Osteoblast (primary cell): ENCODE measurements around the gene CFAP410. TPM values are rescaled to one million over a fixed set of nuclear protein-coding genes. Genes with fewer than 3 reads are reported as not detected.

Experiments used
- DNase-seq: peaks from one replicate; pipeline ENCODE4 v3.0.0; 2011; ENCODE audit warnings: low spot score, mixed read lengths; ENCODE audit not compliant: insufficient read length; ENCODE audit errors: missing footprints
- H2AFZ ChIP-seq: 2 replicates; pipeline ENCODE4 v1.6.0; 2011; ENCODE audit warnings: mild to moderate bottlenecking, low read length
- H3K27ac ChIP-seq: 2 replicates; pipeline ENCODE4 v1.5.1; 2011; ENCODE audit warnings: mild to moderate bottlenecking, low read depth, low read length, moderate library complexity
- H3K27me3 ChIP-seq: 2 replicates; pipeline ENCODE4 v1.6.0; 2012; ENCODE audit warnings: mild to moderate bottlenecking, control low read depth, inconsistent platforms, low read length, moderate library complexity; ENCODE audit not compliant: insufficient read depth
- H3K36me3 ChIP-seq: 2 replicates; pipeline ENCODE4 v1.5.1; 2011; ENCODE audit warnings: mild to moderate bottlenecking, low read length, control low read depth, moderate library complexity; ENCODE audit not compliant: insufficient read depth
- H3K4me1 ChIP-seq: 2 replicates; pipeline ENCODE4 v1.5.1; 2011; ENCODE audit warnings: mild to moderate bottlenecking, low read length, control low read depth, moderate library complexity; ENCODE audit not compliant: insufficient read depth
- H3K4me2 ChIP-seq: 2 replicates; pipeline ENCODE4 v1.6.0; 2011; ENCODE audit warnings: mild to moderate bottlenecking, low read length; ENCODE audit not compliant: insufficient read depth
- H3K4me3 ChIP-seq: fragments of 200-600 bp; sonication (generic); 3 replicates; pipeline ENCODE4 v1.5.1; 2012; ENCODE audit warnings: mild to moderate bottlenecking, low read length, inconsistent platforms; ENCODE audit not compliant: insufficient read depth
- H3K79me2 ChIP-seq: 2 replicates; pipeline ENCODE4 v1.6.0; 2012; ENCODE audit warnings: mild to moderate bottlenecking, low read length, control low read depth, inconsistent platforms; ENCODE audit not compliant: insufficient read depth
- H3K9me3 ChIP-seq: 2 replicates; pipeline ENCODE4 v1.5.1; 2011; ENCODE audit warnings: low read depth, low read length, control low read depth
- H4K20me1 ChIP-seq: 2 replicates; pipeline ENCODE4 v1.6.0; 2012; ENCODE audit warnings: mild to moderate bottlenecking, low read length, control low read depth; ENCODE audit not compliant: insufficient read depth
- CTCF ChIP-seq: IDR thresholded peaks from 2 replicates; pipeline ENCODE4 v1.5.1; 2011; ENCODE audit warnings: mild to moderate bottlenecking, low read depth, low read length, moderate library complexity; ENCODE audit errors: extremely low read depth
- total RNA-seq: library from RNA; depleted of rRNA; stranded (reverse); fragments of >200 nt; gene quantifications from 2 replicates; pipeline ENCODE4 v1.2.3, GENCODE V29; 2012

Gene CFAP410
- total RNA-seq, 1 donor = 14.5 TPM

DNA sequence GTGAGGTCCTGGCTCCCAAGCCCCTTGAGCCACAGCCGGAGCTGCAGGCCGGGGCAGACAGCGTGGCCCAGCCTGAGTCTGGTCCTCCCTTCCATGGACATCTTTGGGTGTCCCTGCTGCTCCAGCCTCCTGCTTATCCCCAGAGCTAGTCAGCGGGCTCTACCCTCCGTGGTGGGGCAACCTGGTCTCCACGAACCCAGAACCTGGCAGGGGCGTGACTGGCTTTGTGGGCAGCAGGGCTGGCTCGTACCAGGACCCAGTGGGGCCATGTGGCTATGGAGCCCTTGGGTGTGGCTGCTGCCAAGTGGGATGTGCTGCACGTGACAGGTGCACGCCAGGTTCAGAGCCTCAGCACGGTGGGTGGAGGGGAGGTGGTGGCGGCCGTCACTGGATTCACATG, 18.3 kb downstream of the CFAP410 start:
- TF ChIP-seq CTCF = no peak
- H2AFZ ChIP-seq = no peak overlapping the region
- no peaks in the 10 kb centered on the region for H3K27me3 ChIP-seq
- no peaks in the 10 kb centered on the region for H3K4me1 ChIP-seq
- no peak overlapping the region for H3K4me2 ChIP-seq
- no peak for DNase-seq
- no peaks in the 10 kb centered on the region for H3K36me3 ChIP-seq
- no peaks in the 10 kb centered on the region for H3K79me2 ChIP-seq
- H3K4me3 ChIP-seq = no peak overlapping the region
- no peak overlapping the region for H3K27ac ChIP-seq
- H3K9me3 ChIP-seq = no peaks in the 10 kb centered on the region
- peaks cover 3% of the 10 kb centered on the region for H4K20me1 ChIP-seq

DNA sequence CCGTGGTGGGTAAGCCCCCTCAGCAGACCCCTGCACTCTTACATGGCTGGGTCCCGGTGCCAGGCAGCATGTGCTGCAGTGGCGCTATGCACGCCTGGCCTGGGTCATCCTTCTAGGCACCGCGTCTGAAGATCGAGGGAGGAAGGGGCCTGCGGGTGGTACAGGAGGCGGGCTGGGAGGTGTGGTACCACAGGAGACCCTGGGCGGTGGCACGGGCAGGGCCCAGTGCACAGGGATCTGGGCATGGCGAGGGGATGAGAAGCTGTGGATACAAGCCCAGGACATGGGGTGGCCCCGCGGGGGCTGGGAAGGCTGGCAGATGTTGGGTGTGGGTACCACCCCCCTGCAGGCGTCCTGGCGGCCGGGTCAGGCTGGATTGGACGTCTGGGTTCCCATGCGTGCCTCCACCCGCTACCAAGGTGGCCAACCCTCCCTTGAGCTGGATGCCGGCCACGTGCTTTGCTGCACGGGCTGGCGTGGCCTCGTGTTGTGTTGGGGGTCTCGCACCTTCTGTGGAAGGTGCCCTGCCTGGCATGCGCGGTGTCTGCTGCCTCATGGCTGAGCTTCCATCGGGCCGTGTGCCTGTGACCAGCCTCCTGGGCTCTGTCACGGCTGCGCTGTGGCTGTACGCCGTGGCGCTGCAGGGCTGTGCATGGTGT, 19.7 kb downstream of the CFAP410 start:
- no peak for DNase-seq
- Histone ChIP-seq H2AFZ (no peak overlapping the region), H3K36me3 (no peaks in the 10 kb centered on the region), H3K27me3 (no peaks in the 10 kb centered on the region), H3K27ac (no peak overlapping the region), H3K79me2 (no peaks in the 10 kb centered on the region), H3K9me3 (no peaks in the 10 kb centered on the region), H3K4me1 (no peaks in the 10 kb centered on the region), H4K20me1 (no peaks in the 10 kb centered on the region), H3K4me2 (no peak overlapping the region), H3K4me3 (no peak overlapping the region)
- TF ChIP-seq CTCF = no peak

- Histone ChIP-seq H3K36me3 (no peaks in the 10 kb centered on the region), H3K4me1 (no peaks in the 10 kb centered on the region), H3K27ac (no peak overlapping the region), H4K20me1 (no peaks in the 10 kb centered on the region), H3K27me3 (no peaks in the 10 kb centered on the region), H3K79me2 (no peaks in the 10 kb centered on the region), H3K4me2 (no peak overlapping the region), H3K4me3 (no peak overlapping the region), H3K9me3 (no peaks in the 10 kb centered on the region), H2AFZ (no peak overlapping the region)
- TF ChIP-seq CTCF = no peak
- no peak for DNase-seq
These were observed 20.5 kb downstream of the CFAP410 start for GRCh38 chr21:44318489-44319285.

- H3K27ac ChIP-seq = no peak overlapping the region
- no peaks in the 10 kb centered on the region for H3K4me1 ChIP-seq
- H4K20me1 ChIP-seq = no peaks in the 10 kb centered on the region
- H3K4me2 ChIP-seq = no peak overlapping the region
- H2AFZ ChIP-seq = no peak overlapping the region
- no peak overlapping the region for H3K4me3 ChIP-seq
- no peak for TF ChIP-seq CTCF
- H3K27me3 ChIP-seq = no peaks in the 10 kb centered on the region
- DNase-seq = no peak
- H3K9me3 ChIP-seq = no peaks in the 10 kb centered on the region
- no peaks in the 10 kb centered on the region for H3K36me3 ChIP-seq
- H3K79me2 ChIP-seq = no peaks in the 10 kb centered on the region
These were observed 21.3 kb downstream of the CFAP410 start for GRCh38 chr21:44317871-44318270.
